WTC11 (cell line): ENCODE measurements around the gene RRBP1. TPM values are rescaled to one million over a fixed set of nuclear protein-coding genes. Genes with fewer than 3 reads are reported as not detected.
A peak's percentile ranks its signal among the peaks of the same experiment; 100 is the strongest.

Experiments
- ATAC-seq: fragments of 200-7000 bp; cut with Tn5 transposase; 2 replicates; pipeline ENCODE4 v1.10.0; 2021; ENCODE audit warnings: mild to moderate bottlenecking, moderate library complexity
- CTCF ChIA-PET: fragments of 300-600 bp; sonication (Branson Sonifier 250); formaldehyde crosslinking; loops from one replicate; lab custom pipeline; 2021; ENCODE audit warnings: antibody characterized with exemption; lab: Charles Lee
- POLR2A ChIA-PET: fragments of 350-600 bp; sonication (Branson Sonifier 250); formaldehyde crosslinking; loops from one replicate; lab custom pipeline; 2021; ENCODE audit warnings: antibody characterized with exemption; lab: Charles Lee
- DNase-seq: peaks from one replicate; pipeline ENCODE4 v3.0.0; 2021; ENCODE audit warnings: low spot score
- H3K27ac Mint-ChIP-seq: 2 replicates; pipeline ENCODE4 v1.8.0; 2021; ENCODE audit warnings: mixed read lengths
- H3K27me3 Mint-ChIP-seq: 2 replicates; pipeline ENCODE4 v1.8.0; 2021; ENCODE audit warnings: low read depth, mild to moderate bottlenecking, moderate library complexity, mixed read lengths
- H3K36me3 Mint-ChIP-seq: 2 replicates; pipeline ENCODE4 v1.8.0; 2021; ENCODE audit warnings: mixed read lengths
- H3K4me1 Mint-ChIP-seq: 2 replicates; pipeline ENCODE4 v1.8.0; 2022; ENCODE audit warnings: mixed read lengths
- H3K4me3 Mint-ChIP-seq: 2 replicates; pipeline ENCODE4 v1.8.0; 2021; ENCODE audit warnings: mild to moderate bottlenecking, moderate library complexity, mixed read lengths
- H3K9me3 Mint-ChIP-seq: 2 replicates; pipeline ENCODE4 v1.8.0; 2021; ENCODE audit warnings: mixed read lengths
- CTCF ChIP-seq: fragments of 200-600 bp; IDR thresholded peaks from 2 replicates; pipeline ENCODE4 v1.8.0; 2022; ENCODE audit warnings: antibody characterized with exemption
- ERG ChIP-seq: fragments of 250-450 bp; sonication (Bioruptor Pico); IDR thresholded peaks from 2 replicates; pipeline ENCODE4 v1.8.0; 2021; ENCODE audit warnings: mild to moderate bottlenecking
- GABPB1 ChIP-seq: sonication (generic); formaldehyde crosslinking; IDR thresholded peaks from 2 replicates; pipeline ENCODE4 v1.8.1; 2023; ENCODE audit warnings: mild to moderate bottlenecking, missing genetic modification reagents
- HMGA2 ChIP-seq: fragments of 250-450 bp; sonication (Bioruptor Pico); IDR thresholded peaks from 2 replicates; pipeline ENCODE4 v1.4.0; 2021; ENCODE audit warnings: mild to moderate bottlenecking, moderate library complexity
- KAT7 ChIP-seq: sonication (generic); formaldehyde crosslinking; IDR thresholded peaks from 2 replicates; pipeline ENCODE4 v1.8.1; 2023; ENCODE audit warnings: missing genetic modification reagents, mild to moderate bottlenecking, borderline replicate concordance
- SP1 ChIP-seq: sonication (generic); formaldehyde crosslinking; conservative IDR thresholded peaks from 2 replicates; pipeline ENCODE4 v1.8.1; 2022; ENCODE audit warnings: missing genetic modification reagents
- ZNF281 ChIP-seq: sonication (generic); formaldehyde crosslinking; IDR thresholded peaks from 2 replicates; pipeline ENCODE4 v1.8.0; 2023; ENCODE audit warnings: mild to moderate bottlenecking, missing genetic modification reagents
- ZNF396 ChIP-seq: fragments of 250-450 bp; sonication (Bioruptor Pico); IDR thresholded peaks from 2 replicates; pipeline ENCODE4 v1.8.0; 2021; ENCODE audit warnings: mild to moderate bottlenecking, moderate library complexity, borderline replicate concordance
- total RNA-seq: library from RNA; stranded (reverse); gene quantifications from 3 replicates; pipeline ENCODE4 v1.2.3, GENCODE V29; 2021
- TF ChIP-seq, protein P1 (sequence below): fragments of 250-450 bp; sonication (Bioruptor Pico); IDR thresholded peaks from 2 replicates; pipeline ENCODE4 v2.1.2; 2022; ENCODE audit warnings: mild to moderate bottlenecking, moderate library complexity
- TF ChIP-seq, protein P2 (sequence below): sonication (generic); formaldehyde crosslinking; IDR thresholded peaks from 2 replicates; pipeline ENCODE4 v1.8.1; 2023; ENCODE audit warnings: mild to moderate bottlenecking, moderate library complexity, missing genetic modification reagents

The RRBP1 gene
- total RNA-seq, 1 experiment from 2014 or later: 171 TPM

GRCh38 chr20:17681726-17682102 is 328 bp downstream of the RRBP1 start:
- peaks cover 17% of the 10 kb centered on the region for H3K36me3 Mint-ChIP-seq
- ATAC-seq (no peak), DNase-seq (no peak)
- ChIA-PET CTCF (interaction anchor here (0.6 to 3.5 kb wide), 68 partner anchors 8 to 376 kb away, joined by 3 to 51 read pairs (median 5); partner anchors contain the start of genes BANF2, BFSP1, DSTN and OVOL2), POLR2A (interaction anchor here (0.6 to 1.8 kb wide), 11 partner anchors 18 to 285 kb away, joined by 3 to 12 read pairs (median 5); partner anchors contain the start of genes BANF2 and DSTN)
- H3K27ac Mint-ChIP-seq: no peak overlapping the region
- peaks cover 11% of the 10 kb centered on the region for H3K27me3 Mint-ChIP-seq
- H3K9me3 Mint-ChIP-seq: peaks cover under 1% of the 10 kb centered on the region; the same call in 1 of the 2 replicates
- peaks cover 37% of the 10 kb centered on the region for H3K4me1 Mint-ChIP-seq
- H3K4me3 Mint-ChIP-seq: peak overlapping the region; percentile 67
- TF ChIP-seq CTCF (no peak), ZNF396 (CRISPR knock-in tag) (no peak), ZNF281 (CRISPR knock-in tag) (no peak)

- DNase-seq: peak; percentile 82
- Mint-ChIP-seq H3K36me3 (peaks cover 17% of the 10 kb centered on the region), H3K4me3 (peak overlapping the region; percentile 86), H3K27me3 (peaks cover 8% of the 10 kb centered on the region), H3K27ac (peak overlapping the region; percentile 60; the same call in 1 of the 2 replicates), H3K4me1 (peaks cover 37% of the 10 kb centered on the region), H3K9me3 (no peaks in the 10 kb centered on the region)
- ChIA-PET POLR2A (interaction anchor here (0.6 to 1.8 kb wide), 8 partner anchors 13 to 258 kb away, joined by 3 to 12 read pairs (median 5); partner anchors contain the start of genes BANF2 and DSTN), CTCF (interaction anchor here (0.6 to 3.5 kb wide), 51 partner anchors 10 to 377 kb away, joined by 3 to 51 read pairs (median 5); partner anchors contain the start of genes BFSP1, DSTN and OVOL2)
- TF ChIP-seq HMGA2 (no peak), KAT7 (CRISPR knock-in tag) (0 out of 2 replicates have a peak, but pooled peaks have one; percentile 44), GABPB1 (0 out of 2 replicates have a peak, but pooled peaks have one; percentile 32), SP1 (CRISPR knock-in tag) (no peak; the same call in 1 of the 2 replicates), ERG (CRISPR knock-in tag) (no peak), CTCF (peak; percentile 69)
- TF ChIP-seq, protein P1, sequence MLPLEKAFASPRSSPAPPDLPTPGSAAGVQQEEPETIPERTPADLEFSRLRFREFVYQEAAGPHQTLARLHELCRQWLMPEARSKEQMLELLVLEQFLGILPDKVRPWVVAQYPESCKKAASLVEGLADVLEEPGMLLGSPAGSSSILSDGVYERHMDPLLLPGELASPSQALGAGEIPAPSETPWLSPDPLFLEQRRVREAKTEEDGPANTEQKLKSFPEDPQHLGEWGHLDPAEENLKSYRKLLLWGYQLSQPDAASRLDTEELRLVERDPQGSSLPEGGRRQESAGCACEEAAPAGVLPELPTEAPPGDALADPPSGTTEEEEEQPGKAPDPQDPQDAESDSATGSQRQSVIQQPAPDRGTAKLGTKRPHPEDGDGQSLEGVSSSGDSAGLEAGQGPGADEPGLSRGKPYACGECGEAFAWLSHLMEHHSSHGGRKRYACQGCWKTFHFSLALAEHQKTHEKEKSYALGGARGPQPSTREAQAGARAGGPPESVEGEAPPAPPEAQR: no peak
- TF ChIP-seq, protein P2, sequence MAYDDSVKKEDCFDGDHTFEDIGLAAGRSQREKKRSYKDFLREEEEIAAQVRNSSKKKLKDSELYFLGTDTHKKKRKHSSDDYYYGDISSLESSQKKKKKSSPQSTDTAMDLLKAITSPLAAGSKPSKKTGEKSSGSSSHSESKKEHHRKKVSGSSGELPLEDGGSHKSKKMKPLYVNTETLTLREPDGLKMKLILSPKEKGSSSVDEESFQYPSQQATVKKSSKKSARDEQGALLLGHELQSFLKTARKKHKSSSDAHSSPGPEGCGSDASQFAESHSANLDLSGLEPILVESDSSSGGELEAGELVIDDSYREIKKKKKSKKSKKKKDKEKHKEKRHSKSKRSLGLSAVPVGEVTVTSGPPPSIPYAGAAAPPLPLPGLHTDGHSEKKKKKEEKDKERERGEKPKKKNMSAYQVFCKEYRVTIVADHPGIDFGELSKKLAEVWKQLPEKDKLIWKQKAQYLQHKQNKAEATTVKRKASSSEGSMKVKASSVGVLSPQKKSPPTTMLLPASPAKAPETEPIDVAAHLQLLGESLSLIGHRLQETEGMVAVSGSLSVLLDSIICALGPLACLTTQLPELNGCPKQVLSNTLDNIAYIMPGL (CRISPR knock-in tag): 0 out of 2 replicates have a peak, but pooled peaks have one; percentile 32
- peak; percentile 19 for ATAC-seq
Measured at GRCh38 chr20:17680836-17681725, 961 bp downstream of the RRBP1 start.
